Liver (tissue), 3 donors: Measurements from ENCODE around the gene PIN4.

Experiments used
- ATF3 ChIP-seq: IDR thresholded peaks from 2 replicates; pipeline ENCODE4 v1.6.1; 2016; ENCODE audit warnings: antibody characterized with exemption
- CTCF ChIP-seq: fragments of 150-350 bp; IDR thresholded peaks from 2 replicates; pipeline ENCODE4 v1.5.1; 2017; ENCODE audit warnings: improper control_type of control experiment, low read depth, low read length; ENCODE audit not compliant: missing input control
- EGR1 ChIP-seq, 2 donors: IDR thresholded peaks; 2 replicates each; pipeline ENCODE4 v1.6.1; 2016 to 2018; ENCODE audit warnings: antibody characterized with exemption in 2 of 2, low read depth in 2 of 2
- GABPA ChIP-seq, 2 donors: IDR thresholded peaks in 1 of 2; conservative IDR thresholded peaks in 1 of 2; 2 replicates each; pipeline ENCODE4 v1.6.1; 2016; ENCODE audit warnings: antibody characterized with exemption in 2 of 2, mild to moderate bottlenecking in 1 of 2, moderate library complexity in 1 of 2
- HNF4G ChIP-seq: IDR thresholded peaks from 2 replicates; pipeline ENCODE4 v1.6.1; 2016; ENCODE audit warnings: antibody characterized with exemption
- JUND ChIP-seq, 2 donors: IDR thresholded peaks; 2 replicates each; pipeline ENCODE4 v1.6.1; 2016; ENCODE audit warnings: antibody characterized with exemption in 2 of 2
- MAX ChIP-seq: IDR thresholded peaks from 2 replicates; pipeline ENCODE4 v1.6.1; 2016; ENCODE audit warnings: antibody characterized with exemption
- RAD21 ChIP-seq, 2 donors: IDR thresholded peaks; 2 replicates each; pipeline ENCODE4 v1.6.1; 2016; ENCODE audit warnings: antibody characterized with exemption in 2 of 2, mild to moderate bottlenecking in 2 of 2
- REST ChIP-seq: IDR thresholded peaks from 2 replicates; pipeline ENCODE4 v1.6.1; 2016; ENCODE audit warnings: antibody characterized with exemption, mild to moderate bottlenecking
- RXRA ChIP-seq, 2 donors: IDR thresholded peaks; 2 replicates each; pipeline ENCODE4 v1.6.1; 2017 to 2018; ENCODE audit warnings: antibody characterized with exemption in 2 of 2, mild to moderate bottlenecking in 1 of 2
- YY1 ChIP-seq: IDR thresholded peaks from 2 replicates; pipeline ENCODE4 v1.6.1; 2016; ENCODE audit warnings: antibody characterized with exemption, mild to moderate bottlenecking
- ZBTB33 ChIP-seq: IDR thresholded peaks from 2 replicates; pipeline ENCODE4 v1.6.1; 2016; ENCODE audit warnings: antibody characterized with exemption
- donor health status: healthy.
- donor health status: healthy.

- TF ChIP-seq MAX (no peak), CTCF (no peak), REST (no peak), EGR1 (IDR thresholded peaks at IDR 0.05; ENCODE audit: low read depth in 2 of 2) (no peak), ZBTB33 (no peak), RAD21 (IDR thresholded peaks at IDR 0.05) (no peak), JUND (IDR thresholded peaks at IDR 0.05) (no peak), ATF3 (no peak), GABPA (IDR thresholded peaks at IDR 0.05 in 1 of 2, conservative IDR thresholded peaks at IDR 0.05 in 1 of 2) (no peak), HNF4G (no peak), YY1 (no peak), RXRA (IDR thresholded peaks at IDR 0.05) (no peak)
Measured at GRCh38 chrX:72203421-72203820, 21.9 kb downstream of the PIN4 start.
